ENCODE measurements around the gene ATP10A. TPM values are rescaled to one million over a fixed set of nuclear protein-coding genes. Genes with fewer than 3 reads are reported as not detected.

ATP10A gene
- total and polyA plus RNA-seq, 2 of the 8 experiments (the other 6 are each of a cell fraction or from before 2014, with no cell fraction given), result 2.0 to 2.8 TPM

- H2BK15ac ChIP-seq (ENCODE audit: low read length), result no peak overlapping the region
- H4K20me1 ChIP-seq (replicated peaks in 1 of 2; ENCODE audit: control insufficient read depth in 1 of 2, insufficient read depth in 2 of 2, low read length in 2 of 2), result no peaks in the 10 kb centered on the region
- WGBS, 2 experiments (ENCODE audit: extremely low coverage in 1 of 2, insufficient coverage in 1 of 2, insufficient read length in 1 of 2, insufficient replicate concordance in 2 of 2, low coverage in 1 of 2, low lambda C conversion rate in 2 of 2, missing lambda C conversion rate in 1 of 2), result 94% methylated on average over 3 of the region's 3 CpGs; no CpG with 5 or more reads in 1 of the 2 experiments
- H2BK12ac ChIP-seq (ENCODE audit: low read depth, low read length), result no peak overlapping the region
- no peak overlapping the region for H3K9ac ChIP-seq (replicated peaks in 1 of 4; ENCODE audit: extremely low read depth in 1 of 4, low read depth in 3 of 4, low read length in 3 of 4)
- no peak overlapping the region for H3K4ac ChIP-seq (replicated peaks; ENCODE audit: insufficient read length, low read depth, low read length)
- H3K27me3 ChIP-seq (replicated peaks in 1 of 4; ENCODE audit: control insufficient read depth in 3 of 4, extremely low read depth in 1 of 4, insufficient read depth in 3 of 4, low read length in 3 of 4), result no peaks in the 10 kb centered on the region; a peak in 1 of 7 replicates
- no peaks in the 10 kb centered on the region for H3K79me1 ChIP-seq (ENCODE audit: low read depth, low read length)
- H2AK5ac ChIP-seq (ENCODE audit: low read depth, low read length), result no peak overlapping the region
- H3K36me3 ChIP-seq (ENCODE audit: control insufficient read depth in 2 of 4, insufficient read depth in 4 of 4, low read length in 3 of 4), result no peaks in the 10 kb centered on the region
- no peak overlapping the region for H3K14ac ChIP-seq (ENCODE audit: insufficient read length)
- H4K91ac ChIP-seq (replicated peaks; ENCODE audit: insufficient read length, low read length), result no peak overlapping the region
- no peaks in the 10 kb centered on the region for H3K79me2 ChIP-seq (ENCODE audit: control insufficient read depth in 1 of 2, insufficient read depth in 2 of 2, low read length in 2 of 2)
- DNase-seq (ENCODE audit: low read depth in 1 of 2, low spot score in 2 of 2) (no peak), FAIRE-seq (no peak)
- H2BK120ac ChIP-seq (replicated peaks; ENCODE audit: low read depth, low read length), result no peak overlapping the region
- H3K4me3 ChIP-seq (ENCODE audit: extremely low read depth in 1 of 4, insufficient read depth in 2 of 4, low read depth in 3 of 4, low read length in 4 of 4), result no peak overlapping the region
- H4K8ac ChIP-seq (ENCODE audit: extremely low read depth, insufficient read depth, low read length), result no peak overlapping the region
- no peaks in the 10 kb centered on the region for H3K9me3 ChIP-seq (ENCODE audit: insufficient read depth in 2 of 2, low read depth in 1 of 2, low read length in 1 of 2)
- no peaks in the 10 kb centered on the region; the same call in 1 of the 2 replicates for H3K23me2 ChIP-seq (ENCODE audit: low read depth, low read length)
- H3K4me1 ChIP-seq (replicated peaks in 1 of 4; ENCODE audit: control insufficient read depth in 3 of 4, insufficient read depth in 4 of 4, low read length in 3 of 4), result peaks cover 0 to 2% (median 0%) of the 10 kb centered on the region in 4 experiments; a peak in 1 of 7 replicates
- H3K56ac ChIP-seq (replicated peaks; ENCODE audit: insufficient read length, low read depth, low read length), result no peak overlapping the region
- no peak overlapping the region for H3K4me2 ChIP-seq (ENCODE audit: insufficient read depth in 1 of 2, low read depth in 2 of 2, low read length in 2 of 2)
- H3K23ac ChIP-seq (ENCODE audit: insufficient read length), result no peak overlapping the region
- H2BK20ac ChIP-seq (ENCODE audit: low read length), result no peak overlapping the region
- no peak overlapping the region for H4K5ac ChIP-seq (ENCODE audit: insufficient read length, low read depth, low read length)
- H2AFZ ChIP-seq (ENCODE audit: low read length), result no peak overlapping the region
- no peak overlapping the region for H2BK5ac ChIP-seq (ENCODE audit: low read depth, low read length)
- no peak overlapping the region for H3K18ac ChIP-seq (ENCODE audit: extremely low read depth, low read length)
- H3K27ac ChIP-seq (ENCODE audit: low read depth, low read length), result no peak overlapping the region
- CTCF ChIA-PET (ENCODE audit: partially characterized antibody), result interaction anchor here (1.2 kb wide), 2 partner anchors 9 to 13 kb away, joined by 3 to 4 read pairs; no protein-coding TSS in a partner anchor
- POLR2A ChIA-PET (ENCODE audit: partially characterized antibody), result interaction anchor here (0.9 kb wide), 1 partner anchor 46 kb away, joined by 3 read pairs; no protein-coding TSS in a partner anchor
- TF ChIP-seq TAF7 (optimal IDR thresholded peaks at IDR 0.05; ENCODE audit: borderline replicate concordance, low read depth, low read length) (no peak), HDAC2 (IDR thresholded peaks at IDR 0.05; ENCODE audit: borderline replicate concordance in 1 of 2, low read depth in 2 of 2, low read length in 2 of 2) (no peak)
Measured at GRCh38 chr15:25717127-25717456, 146.0 kb downstream of the ATP10A start.

All from H1 (cell line).